Neuron (in vitro differentiated cells): ENCODE results near the gene FAM13A.

Experiments
- H2AFZ ChIP-seq: one replicate; pipeline ENCODE4 v1.6.1; 2013; ENCODE audit warnings: low read depth, mild to moderate bottlenecking, inconsistent platforms, low read length, moderate library complexity
- H3K27me3 ChIP-seq: one replicate; pipeline ENCODE4 v1.6.1; 2013; ENCODE audit warnings: low read length; ENCODE audit not compliant: insufficient read depth
- H3K36me3 ChIP-seq: one replicate; pipeline ENCODE4 v1.6.1; 2013; ENCODE audit warnings: low read length; ENCODE audit not compliant: insufficient read depth
- H3K4me1 ChIP-seq: one replicate; pipeline ENCODE4 v1.6.1; 2013; ENCODE audit warnings: low read length; ENCODE audit not compliant: insufficient read depth
- H3K4me3 ChIP-seq: 2 replicates; pipeline ENCODE4 v1.5.1; 2013; ENCODE audit warnings: mild to moderate bottlenecking, low read length, moderate library complexity
- H3K9me3 ChIP-seq: one replicate; pipeline ENCODE4 v1.6.1; 2013; ENCODE audit warnings: low read length

FAM13A gene

DNA sequence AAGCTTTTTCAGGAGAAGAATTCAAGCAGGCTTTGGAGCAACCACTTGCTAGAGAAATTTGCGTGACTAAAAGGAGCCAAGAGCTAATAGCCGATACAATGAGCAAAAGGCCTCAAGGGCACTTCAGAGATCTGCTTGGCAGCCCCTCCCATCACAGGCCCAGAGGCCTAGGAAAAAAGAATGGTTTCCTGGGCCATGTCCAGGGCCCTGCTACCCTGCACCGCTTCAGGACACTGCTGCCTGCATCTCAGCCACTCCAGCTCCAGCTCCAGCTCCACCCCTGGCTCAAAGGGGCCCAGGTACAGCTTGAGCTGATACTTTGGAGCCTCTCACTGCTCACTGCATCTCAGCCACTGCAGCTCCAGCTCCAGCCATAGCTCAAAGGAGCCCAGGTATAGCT, 98.9 kb downstream of the FAM13A start:
- no peaks in the 10 kb centered on the region for H3K4me1 ChIP-seq

DNA sequence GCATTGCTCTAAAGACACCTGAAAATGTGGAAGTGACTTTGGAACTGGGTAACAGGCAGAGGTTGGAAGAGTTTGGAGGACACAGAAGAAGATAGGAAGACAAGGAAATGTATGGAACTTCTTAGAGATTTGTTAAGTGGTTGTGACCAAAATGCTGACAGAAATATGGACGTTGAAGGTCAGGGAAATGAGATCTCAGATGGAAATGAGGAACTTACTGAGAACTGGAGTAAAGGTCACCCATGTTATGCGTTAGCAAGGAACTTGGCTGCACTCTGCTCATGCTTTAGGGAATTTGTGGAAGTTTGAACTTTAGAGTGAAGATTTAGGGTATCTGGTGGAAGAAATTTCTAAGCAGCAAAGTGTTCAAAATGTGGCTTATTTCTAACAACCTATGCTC, 99.4 kb downstream of the FAM13A start:
- H3K36me3 ChIP-seq = no peaks in the 10 kb centered on the region

More for the DNA sequence above, 98.9 kb downstream of the FAM13A start:
- Histone ChIP-seq H2AFZ (no peak overlapping the region), H3K4me3 (no peak overlapping the region), H3K36me3 (no peaks in the 10 kb centered on the region), H3K9me3 (peaks cover 2% of the 10 kb centered on the region), H3K27me3 (no peaks in the 10 kb centered on the region)

DNA sequence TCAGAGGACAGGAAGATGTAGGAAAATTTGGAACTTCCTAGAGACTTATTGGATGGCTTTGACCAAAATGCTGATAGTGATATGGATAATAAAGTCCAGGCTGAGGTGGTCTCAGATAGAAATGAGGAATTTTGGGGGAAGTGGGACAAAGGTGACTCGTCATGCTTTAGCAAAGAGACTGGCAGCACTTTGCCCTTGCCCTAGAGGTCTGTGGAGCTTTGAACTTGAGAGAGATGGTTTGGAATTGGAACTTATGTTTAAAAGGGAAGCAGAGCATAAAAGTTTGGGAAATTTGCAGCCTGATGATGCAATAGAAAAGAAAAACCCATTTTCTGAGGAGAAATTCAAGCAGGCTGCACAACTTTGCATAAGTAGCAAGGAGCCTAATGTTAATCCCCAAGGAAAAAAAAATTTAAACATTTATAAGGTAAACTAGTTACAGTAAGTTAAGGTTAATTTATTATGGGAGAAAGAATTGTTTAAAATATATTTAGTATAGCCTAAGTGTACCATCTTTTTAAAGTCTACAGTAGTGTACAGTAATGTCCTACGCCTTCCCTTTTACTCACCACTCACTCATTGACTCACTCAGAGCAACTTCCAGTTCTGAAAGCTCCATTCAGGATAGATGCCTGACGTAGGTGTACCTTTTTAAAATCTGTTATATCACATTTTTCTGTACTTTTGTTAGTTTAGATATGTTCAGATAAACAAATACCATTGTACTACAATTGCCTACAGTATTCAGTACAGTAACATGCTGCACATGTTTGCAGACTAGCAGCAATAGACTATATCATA, 101.2 kb downstream of the FAM13A start:
- Histone ChIP-seq H3K4me1 (no peaks in the 10 kb centered on the region), H3K27me3 (no peaks in the 10 kb centered on the region), H3K9me3 (peaks cover 2% of the 10 kb centered on the region), H2AFZ (no peak overlapping the region), H3K36me3 (no peaks in the 10 kb centered on the region), H3K4me3 (no peak overlapping the region)

More for the DNA sequence above, 99.4 kb downstream of the FAM13A start:
- no peaks in the 10 kb centered on the region for H3K4me1 ChIP-seq
- no peak overlapping the region for H3K4me3 ChIP-seq
- H2AFZ ChIP-seq = no peak overlapping the region
- H3K9me3 ChIP-seq = peaks cover 2% of the 10 kb centered on the region
- no peaks in the 10 kb centered on the region for H3K27me3 ChIP-seq

DNA sequence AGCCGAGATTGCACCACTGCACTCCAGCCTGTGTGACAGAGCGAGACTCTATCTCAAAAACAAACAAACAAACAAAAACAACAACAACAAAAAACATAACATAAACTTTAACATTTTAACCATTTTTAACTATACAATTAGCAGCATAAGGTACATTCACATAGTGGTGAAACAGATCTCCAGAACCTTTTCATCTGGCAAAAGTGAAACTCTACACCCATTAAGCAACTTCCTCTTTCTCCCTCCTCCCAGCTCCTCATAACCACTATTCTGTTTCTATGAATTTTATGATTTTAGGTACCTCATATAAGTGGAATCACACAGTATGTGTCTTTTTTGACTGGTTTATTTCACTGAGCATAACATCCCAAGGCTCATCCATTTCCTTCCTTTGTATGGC, 103.6 kb downstream of the FAM13A start:
- H3K4me1 ChIP-seq = no peaks in the 10 kb centered on the region
- no peaks in the 10 kb centered on the region for H3K27me3 ChIP-seq
- no peak overlapping the region for H2AFZ ChIP-seq
- no peak overlapping the region for H3K4me3 ChIP-seq
- no peaks in the 10 kb centered on the region for H3K36me3 ChIP-seq
- H3K9me3 ChIP-seq = no peaks in the 10 kb centered on the region

DNA sequence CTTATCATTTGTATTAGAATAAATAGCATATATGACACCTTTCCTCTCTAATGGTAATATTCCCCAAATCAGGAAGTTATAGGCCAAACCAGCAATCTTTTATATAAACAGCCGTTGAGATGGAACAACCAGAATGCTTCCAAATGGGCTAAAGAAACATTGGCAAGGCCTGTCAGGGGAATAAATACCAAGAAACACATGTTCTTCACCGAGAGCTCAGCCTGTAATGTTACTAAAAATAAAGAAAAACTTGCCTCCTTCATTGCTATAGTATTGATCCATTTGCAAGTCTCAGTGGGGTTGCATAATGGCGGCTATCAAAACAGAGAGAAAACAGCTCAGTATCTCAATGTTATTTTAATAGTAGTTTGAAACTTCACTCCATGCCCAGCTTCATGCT, 104.9 kb downstream of the FAM13A start:
- no peaks in the 10 kb centered on the region for H3K36me3 ChIP-seq
- no peak overlapping the region for H3K4me3 ChIP-seq
- H3K9me3 ChIP-seq = no peaks in the 10 kb centered on the region
- H3K4me1 ChIP-seq = no peaks in the 10 kb centered on the region
- no peaks in the 10 kb centered on the region for H3K27me3 ChIP-seq
- H2AFZ ChIP-seq = no peak overlapping the region

DNA sequence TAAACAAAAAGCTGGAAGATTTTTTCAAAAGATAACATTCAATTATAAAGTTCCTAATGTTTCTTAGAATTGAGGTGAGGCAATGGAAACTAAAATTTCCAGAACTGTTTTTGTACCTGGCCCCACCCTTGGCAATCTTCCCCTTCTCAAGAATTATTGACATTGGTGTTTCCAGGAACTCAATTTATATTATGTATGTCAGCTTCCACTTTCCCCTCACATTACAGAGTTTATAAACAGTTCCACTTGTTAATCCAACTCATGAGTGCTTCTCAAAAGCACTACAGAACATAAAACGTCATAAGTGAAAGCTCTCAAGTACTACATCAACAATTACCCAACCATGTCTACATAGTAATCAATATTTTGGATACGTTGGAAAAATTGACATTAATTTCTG, 107.4 kb downstream of the FAM13A start:
- Histone ChIP-seq H3K27me3 (no peaks in the 10 kb centered on the region), H2AFZ (no peak overlapping the region), H3K9me3 (no peaks in the 10 kb centered on the region), H3K36me3 (no peaks in the 10 kb centered on the region), H3K4me1 (no peaks in the 10 kb centered on the region), H3K4me3 (no peak overlapping the region)

DNA sequence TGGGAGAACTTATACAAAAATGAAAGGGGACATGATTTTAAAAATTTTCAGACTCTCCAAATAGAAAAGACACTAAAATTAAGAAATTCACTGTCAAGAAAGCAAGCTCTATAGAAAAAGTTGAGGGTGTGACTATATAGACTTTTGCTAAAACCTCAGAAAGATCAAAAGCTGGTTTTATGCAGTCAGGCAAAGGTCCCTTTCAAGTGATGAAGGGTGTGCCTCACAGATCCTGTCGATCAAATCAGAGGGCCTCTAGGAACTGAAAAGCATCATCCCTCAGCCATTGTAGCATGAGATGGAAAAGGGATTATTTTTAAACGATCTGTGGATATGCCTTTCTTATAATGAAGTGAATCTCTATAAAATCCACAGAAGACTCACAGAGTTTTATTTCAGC, 116.5 kb downstream of the FAM13A start:
- Histone ChIP-seq H3K9me3 (no peaks in the 10 kb centered on the region), H3K4me1 (peaks cover 2% of the 10 kb centered on the region), H3K36me3 (no peaks in the 10 kb centered on the region), H3K4me3 (no peak overlapping the region), H3K27me3 (no peaks in the 10 kb centered on the region), H2AFZ (no peak overlapping the region)

DNA sequence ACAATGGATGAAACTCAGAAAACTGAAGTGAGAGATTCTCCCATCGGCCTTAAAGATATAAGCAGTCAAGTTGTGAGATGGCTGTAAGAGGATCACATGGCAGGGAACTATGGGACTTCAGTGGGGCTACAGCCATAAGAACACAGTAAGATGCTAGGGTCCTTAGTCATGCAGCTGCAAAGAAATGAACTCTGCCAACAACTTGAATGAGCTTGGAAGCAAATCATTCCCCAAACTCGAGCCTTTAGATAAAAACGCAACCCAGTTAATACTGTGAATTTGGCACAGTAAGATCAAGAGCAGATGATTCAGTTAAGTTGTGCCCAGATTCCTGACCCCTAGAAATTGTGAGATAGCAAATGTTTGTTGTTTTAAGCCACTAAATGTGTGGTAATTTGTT, 117.3 kb downstream of the FAM13A start:
- H3K27me3 ChIP-seq = no peaks in the 10 kb centered on the region
- H3K9me3 ChIP-seq = no peaks in the 10 kb centered on the region
- peaks cover 2% of the 10 kb centered on the region for H3K4me1 ChIP-seq
- H3K36me3 ChIP-seq = no peaks in the 10 kb centered on the region
- no peak overlapping the region for H3K4me3 ChIP-seq
- no peak overlapping the region for H2AFZ ChIP-seq

DNA sequence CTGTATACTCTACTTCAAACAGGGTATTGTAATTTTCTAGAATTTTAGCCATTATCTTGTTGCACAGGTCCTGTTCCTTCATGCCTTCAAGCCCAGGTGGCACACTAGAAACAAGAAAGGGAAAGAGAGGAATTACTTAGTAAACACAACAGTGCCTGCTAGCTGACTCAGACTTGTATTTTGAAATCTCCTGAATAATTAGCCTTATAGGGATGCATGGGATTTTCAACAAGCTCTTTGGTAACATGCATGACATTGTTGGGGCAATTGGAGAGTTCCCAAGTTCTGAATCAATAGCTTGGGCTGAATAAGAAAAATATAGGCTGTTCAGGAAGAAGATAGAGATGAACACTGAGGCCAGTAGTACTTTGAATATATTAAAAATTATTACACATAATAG, 118.8 kb downstream of the FAM13A start:
- Histone ChIP-seq H3K27me3 (no peaks in the 10 kb centered on the region), H3K4me3 (no peak overlapping the region), H3K9me3 (no peaks in the 10 kb centered on the region), H3K4me1 (peaks cover 2% of the 10 kb centered on the region), H3K36me3 (no peaks in the 10 kb centered on the region), H2AFZ (no peak overlapping the region)

DNA sequence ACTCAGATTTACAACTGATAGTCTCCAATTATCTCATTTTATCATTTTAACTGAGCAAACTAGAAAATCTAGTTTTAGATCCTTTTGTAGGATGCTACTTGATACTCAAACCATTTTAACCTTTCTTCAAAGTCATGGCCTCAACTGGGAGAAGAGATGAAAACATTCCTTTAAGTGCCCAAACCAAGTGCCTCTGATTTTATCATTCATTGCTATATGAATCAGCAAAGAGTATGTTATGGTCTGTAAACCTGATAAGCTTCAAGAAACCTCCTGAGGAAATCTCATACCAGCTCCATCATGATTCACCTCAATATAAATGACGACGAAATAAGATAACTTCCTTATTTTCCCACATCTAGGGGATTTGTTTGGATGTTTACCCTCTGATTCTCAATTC, 119.9 kb downstream of the FAM13A start:
- Histone ChIP-seq H3K27me3 (no peaks in the 10 kb centered on the region), H3K36me3 (no peaks in the 10 kb centered on the region), H3K4me3 (no peak overlapping the region), H2AFZ (no peak overlapping the region), H3K9me3 (no peaks in the 10 kb centered on the region), H3K4me1 (peaks cover 2% of the 10 kb centered on the region)

DNA sequence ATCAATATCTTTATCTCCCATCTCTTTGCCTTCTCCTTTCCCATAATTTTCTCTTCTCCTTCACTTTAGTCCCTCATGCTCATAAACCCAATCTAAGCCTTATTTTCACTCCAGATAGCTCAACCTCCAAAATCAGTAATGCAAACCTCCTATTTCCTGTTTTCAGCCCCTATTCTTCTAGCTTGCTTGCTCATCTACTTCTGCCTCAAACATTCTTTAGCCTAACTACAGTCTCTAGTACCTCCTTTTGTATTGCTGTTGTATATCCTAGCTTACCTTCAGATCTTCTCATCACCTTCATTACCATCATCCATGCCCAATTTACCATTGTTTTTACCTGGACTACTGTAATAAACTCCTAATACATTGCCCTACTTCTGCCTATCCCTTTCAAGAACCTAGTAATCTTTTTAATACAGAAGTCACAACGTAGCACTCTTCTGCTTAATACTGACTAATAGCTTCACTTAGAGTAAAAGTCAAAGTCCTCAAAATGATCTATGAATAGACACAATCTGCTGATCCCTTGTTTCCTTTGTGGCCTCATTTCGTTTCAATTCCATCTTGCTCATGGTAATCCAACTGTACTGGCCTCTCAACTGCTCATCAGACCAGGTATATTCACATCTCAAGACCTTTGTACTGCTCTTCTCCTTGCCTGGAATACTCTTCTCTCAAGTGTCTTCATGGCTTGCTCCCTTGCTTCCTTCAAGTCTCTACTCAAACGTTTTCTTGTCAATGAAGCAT, 123.4 kb downstream of the FAM13A start:
- Histone ChIP-seq H3K9me3 (peaks cover 2% of the 10 kb centered on the region), H2AFZ (no peak overlapping the region), H3K4me1 (peaks cover 2% of the 10 kb centered on the region), H3K4me3 (no peak overlapping the region), H3K36me3 (no peaks in the 10 kb centered on the region), H3K27me3 (no peaks in the 10 kb centered on the region)

DNA sequence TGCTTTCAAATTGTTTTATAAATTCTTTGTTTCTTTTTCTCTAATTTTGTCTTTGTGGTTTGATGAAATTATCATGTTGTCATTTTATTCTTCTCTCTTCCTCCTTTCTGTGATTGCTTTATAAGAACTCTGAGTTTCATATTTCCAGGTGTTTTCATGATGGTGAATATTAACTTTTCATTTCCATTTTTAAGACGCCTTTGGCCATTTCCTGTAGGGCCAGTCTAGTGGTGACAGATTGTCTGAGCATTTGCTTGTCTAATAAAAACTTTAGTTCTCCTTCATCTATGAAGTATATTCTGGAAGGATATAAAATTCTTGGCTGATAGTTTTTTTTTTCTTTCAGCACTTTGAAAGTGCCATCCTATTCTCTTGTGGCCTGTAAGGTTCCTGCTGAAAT, 128.1 kb downstream of the FAM13A start:
- no peaks in the 10 kb centered on the region for H3K27me3 ChIP-seq
- peaks cover 2% of the 10 kb centered on the region for H3K9me3 ChIP-seq
- H2AFZ ChIP-seq = no peak overlapping the region
- H3K36me3 ChIP-seq = no peaks in the 10 kb centered on the region
- no peaks in the 10 kb centered on the region for H3K4me1 ChIP-seq
- no peak overlapping the region for H3K4me3 ChIP-seq

DNA sequence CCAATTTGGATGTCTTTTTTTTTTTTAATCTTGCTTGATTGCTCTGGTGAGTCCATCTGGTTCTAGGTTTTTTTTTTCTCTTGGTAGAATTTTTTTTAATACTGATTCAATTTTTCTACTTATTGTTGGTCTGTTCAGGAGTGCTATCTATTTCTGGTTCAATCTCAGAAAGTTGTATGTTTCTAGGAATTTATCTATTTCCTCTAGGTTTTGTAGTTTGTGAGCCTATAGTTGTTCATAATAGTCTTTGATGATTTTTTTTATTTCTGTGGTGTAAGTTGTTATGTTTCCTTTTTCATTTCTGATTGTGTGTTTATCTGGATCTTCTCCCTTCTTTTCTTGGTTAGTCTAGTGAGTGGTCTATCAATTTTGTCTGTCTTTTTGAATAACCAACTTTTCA, 129.6 kb downstream of the FAM13A start:
- no peak overlapping the region for H3K4me3 ChIP-seq
- H3K9me3 ChIP-seq = peaks cover 2% of the 10 kb centered on the region
- no peaks in the 10 kb centered on the region for H3K4me1 ChIP-seq
- H3K27me3 ChIP-seq = no peaks in the 10 kb centered on the region
- no peaks in the 10 kb centered on the region for H3K36me3 ChIP-seq
- H2AFZ ChIP-seq = no peak overlapping the region
